NT2/D1 (cell line): ENCODE measurements around the gene GLCE.

Source experiments
- SUZ12 ChIP-seq: IDR thresholded peaks from 2 replicates; pipeline ENCODE4 v1.6.1; 2011; ENCODE audit not compliant: insufficient read length, insufficient read depth; ENCODE audit errors: extremely low read depth
- YY1 ChIP-seq: IDR thresholded peaks from 2 replicates; pipeline ENCODE4 v1.6.1; 2011; ENCODE audit not compliant: insufficient read length, insufficient read depth
- ZNF274 ChIP-seq: IDR thresholded peaks from 2 replicates; pipeline ENCODE4 v1.6.1; 2011; ENCODE audit warnings: mild to moderate bottlenecking, low read depth, low read length

- no peak for TF ChIP-seq YY1
- TF ChIP-seq SUZ12: no peak
- no peak for TF ChIP-seq ZNF274
Observed at GRCh38 chr15:69244798-69245197, 84.4 kb downstream of the GLCE start.
